PFSK-1 (cell line): ENCODE results near the gene NAV3.

Experiments
- TAF1 ChIP-seq: IDR thresholded peaks from 2 replicates; pipeline ENCODE4 v1.6.1; 2012; ENCODE audit warnings: low read length, control low read depth, borderline replicate concordance; ENCODE audit not compliant: insufficient read depth
- TF ChIP-seq, protein P1 (sequence below), 2 experiments: IDR thresholded peaks; 2 replicates each; pipeline versions ENCODE4 v1.6.1 to v1.8.0; 2011 to 2012; ENCODE audit warnings: low read depth in 2 of 2, low read length in 2 of 2, control low read depth in 1 of 2, inconsistent platforms in 1 of 2, mild to moderate bottlenecking in 1 of 2, moderate library complexity in 1 of 2; ENCODE audit not compliant: insufficient read depth in 1 of 2

DNA sequence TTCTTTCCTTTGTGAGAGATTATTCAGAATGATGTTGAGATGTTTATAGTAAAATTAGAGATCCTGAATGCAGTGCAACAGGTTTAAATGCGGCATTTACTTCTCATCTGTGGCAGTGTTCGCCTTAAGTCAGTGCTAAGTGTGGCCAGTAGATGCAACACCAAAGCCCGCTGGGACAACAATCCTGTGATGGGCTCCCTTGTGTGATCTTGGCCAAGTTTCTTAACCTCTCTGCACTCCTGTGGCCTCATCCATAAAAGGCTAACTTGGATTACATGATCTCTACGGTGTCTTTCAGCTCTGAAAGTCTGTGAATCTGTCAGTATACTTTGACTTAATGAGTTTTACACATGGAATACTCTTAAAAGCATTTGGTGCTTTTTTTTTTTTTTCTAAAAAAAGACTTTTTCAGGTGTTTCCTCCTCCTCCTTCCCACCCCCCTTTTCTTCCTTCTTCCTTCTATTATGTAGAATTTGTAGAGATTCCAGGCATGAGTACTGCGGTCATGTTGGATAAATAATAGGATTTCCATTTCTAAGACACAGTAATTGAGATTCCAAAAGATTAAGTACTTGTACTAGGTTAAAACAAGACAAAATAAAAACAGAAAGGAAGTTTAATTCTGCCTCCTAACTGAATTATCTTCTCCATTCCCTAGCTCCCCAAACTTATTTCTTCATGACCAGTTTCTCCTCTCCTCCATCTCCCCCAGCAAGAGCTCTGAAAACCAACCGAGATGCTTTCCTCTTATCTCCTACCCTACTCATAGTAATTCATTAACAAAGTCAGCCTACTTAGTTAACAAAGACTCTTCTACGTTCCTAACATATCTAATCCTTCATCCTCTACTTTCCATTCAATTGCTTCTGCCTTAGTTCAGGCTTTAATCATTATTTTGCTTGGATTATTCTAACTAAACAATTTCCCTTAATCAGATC is 42.2 kb upstream of the NAV3 start:
- TF ChIP-seq TAF1 = no peak
- TF ChIP-seq, protein P1, sequence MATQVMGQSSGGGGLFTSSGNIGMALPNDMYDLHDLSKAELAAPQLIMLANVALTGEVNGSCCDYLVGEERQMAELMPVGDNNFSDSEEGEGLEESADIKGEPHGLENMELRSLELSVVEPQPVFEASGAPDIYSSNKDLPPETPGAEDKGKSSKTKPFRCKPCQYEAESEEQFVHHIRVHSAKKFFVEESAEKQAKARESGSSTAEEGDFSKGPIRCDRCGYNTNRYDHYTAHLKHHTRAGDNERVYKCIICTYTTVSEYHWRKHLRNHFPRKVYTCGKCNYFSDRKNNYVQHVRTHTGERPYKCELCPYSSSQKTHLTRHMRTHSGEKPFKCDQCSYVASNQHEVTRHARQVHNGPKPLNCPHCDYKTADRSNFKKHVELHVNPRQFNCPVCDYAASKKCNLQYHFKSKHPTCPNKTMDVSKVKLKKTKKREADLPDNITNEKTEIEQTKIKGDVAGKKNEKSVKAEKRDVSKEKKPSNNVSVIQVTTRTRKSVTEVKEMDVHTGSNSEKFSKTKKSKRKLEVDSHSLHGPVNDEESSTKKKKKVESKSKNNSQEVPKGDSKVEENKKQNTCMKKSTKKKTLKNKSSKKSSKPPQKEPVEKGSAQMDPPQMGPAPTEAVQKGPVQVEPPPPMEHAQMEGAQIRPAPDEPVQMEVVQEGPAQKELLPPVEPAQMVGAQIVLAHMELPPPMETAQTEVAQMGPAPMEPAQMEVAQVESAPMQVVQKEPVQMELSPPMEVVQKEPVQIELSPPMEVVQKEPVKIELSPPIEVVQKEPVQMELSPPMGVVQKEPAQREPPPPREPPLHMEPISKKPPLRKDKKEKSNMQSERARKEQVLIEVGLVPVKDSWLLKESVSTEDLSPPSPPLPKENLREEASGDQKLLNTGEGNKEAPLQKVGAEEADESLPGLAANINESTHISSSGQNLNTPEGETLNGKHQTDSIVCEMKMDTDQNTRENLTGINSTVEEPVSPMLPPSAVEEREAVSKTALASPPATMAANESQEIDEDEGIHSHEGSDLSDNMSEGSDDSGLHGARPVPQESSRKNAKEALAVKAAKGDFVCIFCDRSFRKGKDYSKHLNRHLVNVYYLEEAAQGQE (IDR thresholded peaks at IDR 0.05; ENCODE audit: insufficient read depth in 1 of 2, low read depth in 2 of 2, low read length in 2 of 2) = no peak
